HEK293T (cell line): ENCODE measurements around the gene ARHGEF7.

Experiments
- BHLHE40 ChIP-seq: fragments of 450-650 bp; IDR thresholded peaks from 2 replicates; pipeline ENCODE4 v1.6.1; 2016; ENCODE audit warnings: mild to moderate bottlenecking, moderate library complexity, borderline replicate concordance
- ELF4 ChIP-seq: fragments of 450-650 bp; IDR thresholded peaks from 2 replicates; pipeline ENCODE4 v1.6.1; 2017; ENCODE audit warnings: antibody characterized with exemption
- FOXA1 ChIP-seq: fragments of 450-650 bp; IDR thresholded peaks from 2 replicates; pipeline ENCODE4 v1.6.1; 2016; ENCODE audit warnings: mild to moderate bottlenecking
- FOXK2 ChIP-seq: fragments of 450-650 bp; IDR thresholded peaks from 2 replicates; pipeline ENCODE4 v1.6.1; 2016; ENCODE audit warnings: mild to moderate bottlenecking
- FOXM1 ChIP-seq: fragments of 450-650 bp; IDR thresholded peaks from 2 replicates; pipeline ENCODE4 v1.6.1; 2017; ENCODE audit warnings: mild to moderate bottlenecking, borderline replicate concordance
- HDGF ChIP-seq: fragments of 450-650 bp; IDR thresholded peaks from 2 replicates; pipeline ENCODE4 v1.6.1; 2017; ENCODE audit warnings: antibody characterized with exemption, borderline replicate concordance
- L3MBTL2 ChIP-seq: fragments of 450-650 bp; conservative IDR thresholded peaks from 2 replicates; pipeline ENCODE4 v1.6.1; 2016; ENCODE audit warnings: mild to moderate bottlenecking
- LEF1 ChIP-seq: fragments of 450-650 bp; IDR thresholded peaks from 2 replicates; pipeline ENCODE4 v1.6.1; 2017; ENCODE audit warnings: mild to moderate bottlenecking, borderline replicate concordance
- NFRKB ChIP-seq: fragments of 450-650 bp; IDR thresholded peaks from 2 replicates; pipeline ENCODE4 v1.6.1; 2016; ENCODE audit warnings: mild to moderate bottlenecking, moderate library complexity
- PKNOX1 ChIP-seq: fragments of 450-650 bp; IDR thresholded peaks from 2 replicates; pipeline ENCODE4 v1.6.1; 2016
- SP1 ChIP-seq: fragments of 450-650 bp; IDR thresholded peaks from 2 replicates; pipeline ENCODE4 v1.6.1; 2017
- SUZ12 ChIP-seq: fragments of 450-650 bp; IDR thresholded peaks from 2 replicates; pipeline ENCODE4 v1.6.1; 2016; ENCODE audit warnings: mild to moderate bottlenecking
- TARDBP ChIP-seq: fragments of 450-650 bp; IDR thresholded peaks from 2 replicates; pipeline ENCODE4 v1.6.1; 2016

- TF ChIP-seq FOXK2: no peak
- no peak for TF ChIP-seq NFRKB
- no peak for TF ChIP-seq ELF4
- no peak for TF ChIP-seq SP1
- TF ChIP-seq BHLHE40: no peak
- no peak for TF ChIP-seq TARDBP
- TF ChIP-seq L3MBTL2: no peak
- no peak for TF ChIP-seq FOXM1
- no peak for TF ChIP-seq SUZ12
- no peak for TF ChIP-seq HDGF
- TF ChIP-seq PKNOX1: no peak
- no peak for TF ChIP-seq LEF1
- no peak for TF ChIP-seq FOXA1
These were observed 199.7 kb downstream of the ARHGEF7 start for GRCh38 chr13:111314852-111315251.
